HG03159 (cell line): Measurements from ENCODE around the gene FMNL2.

Experiments
- ATAC-seq: cut with Tn5 transposase; IDR thresholded peaks from one replicate; pipeline ENCODE4 v1.9.1; 2021; ENCODE audit warnings: mild to moderate bottlenecking, moderate library complexity; ENCODE audit not compliant: unreplicated experiment

Gene FMNL2

GRCh38 chr2:152400607-152401214 is 65.7 kb downstream of the FMNL2 start:
- no peak for ATAC-seq

GRCh38 chr2:152402780-152403759 is 68.1 kb downstream of the FMNL2 start:
- no peak for ATAC-seq

- ATAC-seq, result no peak
Measured at GRCh38 chr2:152405206-152406118, 70.5 kb downstream of the FMNL2 start.

- ATAC-seq, result peak; percentile 56
Measured at GRCh38 chr2:152406119-152406835, 71.3 kb downstream of the FMNL2 start.

- no peak for ATAC-seq
Measured at GRCh38 chr2:152406836-152407161, 71.8 kb downstream of the FMNL2 start.

GRCh38 chr2:152407204-152407721 is 72.3 kb downstream of the FMNL2 start:
- peak; percentile 74 for ATAC-seq

GRCh38 chr2:152407806-152408205 is 72.8 kb downstream of the FMNL2 start:
- no peak for ATAC-seq

- no peak for ATAC-seq
Measured at GRCh38 chr2:152408254-152408653, 73.3 kb downstream of the FMNL2 start.

- no peak for ATAC-seq
Measured at GRCh38 chr2:152409386-152410164, 74.6 kb downstream of the FMNL2 start.

GRCh38 chr2:152410165-152410597 is 75.2 kb downstream of the FMNL2 start:
- ATAC-seq, result no peak

- ATAC-seq, result no peak
Measured at GRCh38 chr2:152411154-152411553, 76.2 kb downstream of the FMNL2 start.

GRCh38 chr2:152413228-152414030 is 78.5 kb downstream of the FMNL2 start:
- no peak for ATAC-seq

GRCh38 chr2:152415231-152415642 is 80.3 kb downstream of the FMNL2 start:
- no peak for ATAC-seq

- ATAC-seq, result no peak
Measured at GRCh38 chr2:152415796-152416195, 80.8 kb downstream of the FMNL2 start.

GRCh38 chr2:152418688-152419087 is 83.7 kb downstream of the FMNL2 start:
- no peak for ATAC-seq

- ATAC-seq, result no peak
Measured at GRCh38 chr2:152419944-152420343, 85.0 kb downstream of the FMNL2 start.

GRCh38 chr2:152420363-152420762 is 85.4 kb downstream of the FMNL2 start:
- no peak for ATAC-seq

GRCh38 chr2:152420936-152421335 is 86.0 kb downstream of the FMNL2 start:
- no peak for ATAC-seq
